H7 (cell line): ENCODE results near the gene UQCC2. TPM values are rescaled to one million over a fixed set of nuclear protein-coding genes. Genes with fewer than 3 reads are reported as not detected.

Experiments
- DNase-seq: peaks from one replicate; pipeline ENCODE4 v3.0.0; 2012
- H3K27me3 ChIP-seq: 2 replicates; pipeline ENCODE4 v1.6.0; 2011; ENCODE audit warnings: mild to moderate bottlenecking, low read length; ENCODE audit not compliant: control insufficient read depth, insufficient read depth
- H3K36me3 ChIP-seq: replicated peaks from 2 replicates; pipeline ENCODE4 v1.5.1; 2011; ENCODE audit warnings: low read length; ENCODE audit not compliant: control insufficient read depth, insufficient read depth
- H3K4me3 ChIP-seq: 2 replicates; pipeline ENCODE4 v1.5.1; 2011; ENCODE audit warnings: low read depth, mild to moderate bottlenecking, control low read depth, low read length, moderate library complexity; ENCODE audit not compliant: insufficient read depth
- total RNA-seq: library from RNA; depleted of rRNA; stranded (reverse); fragments of >200 nt; shearing (Covaris generic); gene quantifications from 2 replicates; pipeline ENCODE4 v1.2.3, GENCODE V29; 2014

UQCC2 gene
- total RNA-seq, 1 experiment from 2014 or later: 67.1 TPM

- peaks cover 20% of the 10 kb centered on the region for H3K36me3 ChIP-seq
- no peak for DNase-seq
- H3K4me3 ChIP-seq: no peak overlapping the region
- H3K27me3 ChIP-seq: no peaks in the 10 kb centered on the region
Observed at GRCh38 chr6:33678233-33678931, 33.1 kb downstream of the UQCC2 start.

- no peak for DNase-seq
- Histone ChIP-seq H3K36me3 (peaks cover 19% of the 10 kb centered on the region), H3K4me3 (no peak overlapping the region), H3K27me3 (no peaks in the 10 kb centered on the region)
Observed at GRCh38 chr6:33677689-33678088, 33.8 kb downstream of the UQCC2 start.

GRCh38 chr6:33677143-33677660 is 34.3 kb downstream of the UQCC2 start:
- DNase-seq: no peak
- Histone ChIP-seq H3K4me3 (no peak overlapping the region), H3K36me3 (peaks cover 19% of the 10 kb centered on the region), H3K27me3 (no peaks in the 10 kb centered on the region)

GRCh38 chr6:33676416-33677142 is 34.9 kb downstream of the UQCC2 start:
- Histone ChIP-seq H3K36me3 (peaks cover 19% of the 10 kb centered on the region), H3K27me3 (no peaks in the 10 kb centered on the region), H3K4me3 (no peak overlapping the region)
- no peak for DNase-seq

GRCh38 chr6:33675968-33676367 is 35.5 kb downstream of the UQCC2 start:
- H3K27me3 ChIP-seq: no peaks in the 10 kb centered on the region
- DNase-seq: no peak
- H3K4me3 ChIP-seq: no peak overlapping the region
- peaks cover 17% of the 10 kb centered on the region for H3K36me3 ChIP-seq

- no peak overlapping the region for H3K4me3 ChIP-seq
- H3K36me3 ChIP-seq: peaks cover 16% of the 10 kb centered on the region
- no peaks in the 10 kb centered on the region for H3K27me3 ChIP-seq
- DNase-seq: no peak
Observed at GRCh38 chr6:33673851-33674250, 37.6 kb downstream of the UQCC2 start.

GRCh38 chr6:33672808-33673207 is 38.7 kb downstream of the UQCC2 start:
- peaks cover 16% of the 10 kb centered on the region for H3K36me3 ChIP-seq
- no peak overlapping the region for H3K4me3 ChIP-seq
- H3K27me3 ChIP-seq: no peaks in the 10 kb centered on the region
- DNase-seq: peak; percentile 81

- no peaks in the 10 kb centered on the region for H3K27me3 ChIP-seq
- no peak overlapping the region for H3K4me3 ChIP-seq
- H3K36me3 ChIP-seq: peaks cover 17% of the 10 kb centered on the region
- DNase-seq: no peak
Observed at GRCh38 chr6:33671744-33672072, 39.8 kb downstream of the UQCC2 start.

GRCh38 chr6:33670971-33671743 is 40.3 kb downstream of the UQCC2 start:
- peaks cover 15% of the 10 kb centered on the region for H3K36me3 ChIP-seq
- H3K4me3 ChIP-seq: no peak overlapping the region
- no peaks in the 10 kb centered on the region for H3K27me3 ChIP-seq
- peak; percentile 99 for DNase-seq

GRCh38 chr6:33670086-33670660 is 41.3 kb downstream of the UQCC2 start:
- no peak for DNase-seq
- Histone ChIP-seq H3K4me3 (no peak overlapping the region), H3K27me3 (no peaks in the 10 kb centered on the region), H3K36me3 (peaks cover 12% of the 10 kb centered on the region)

- peaks cover 12% of the 10 kb centered on the region for H3K36me3 ChIP-seq
- H3K4me3 ChIP-seq: no peak overlapping the region
- DNase-seq: no peak
- H3K27me3 ChIP-seq: no peaks in the 10 kb centered on the region
Observed at GRCh38 chr6:33668914-33669313, 42.6 kb downstream of the UQCC2 start.

GRCh38 chr6:33668328-33668727 is 43.2 kb downstream of the UQCC2 start:
- H3K36me3 ChIP-seq: peaks cover 10% of the 10 kb centered on the region
- H3K27me3 ChIP-seq: no peaks in the 10 kb centered on the region
- no peak for DNase-seq
- H3K4me3 ChIP-seq: no peak overlapping the region

GRCh38 chr6:33667776-33668175 is 43.7 kb downstream of the UQCC2 start:
- no peak overlapping the region for H3K4me3 ChIP-seq
- H3K27me3 ChIP-seq: no peaks in the 10 kb centered on the region
- DNase-seq: no peak
- H3K36me3 ChIP-seq: peaks cover 10% of the 10 kb centered on the region

- Histone ChIP-seq H3K36me3 (peaks cover 10% of the 10 kb centered on the region), H3K27me3 (no peaks in the 10 kb centered on the region), H3K4me3 (no peak overlapping the region)
- DNase-seq: peak; percentile 66
Observed at GRCh38 chr6:33667072-33667471, 44.4 kb downstream of the UQCC2 start.
